GM03348 (cell line): Measurements from ENCODE around the gene CCDC197.

Experiments used
- DNase-seq: peaks from one replicate; pipeline ENCODE4 v3.0.0; 2012; ENCODE audit warnings: low spot score

Gene CCDC197

GRCh38 chr14:93961620-93962019 is 35.5 kb upstream of the CCDC197 start:
- no peak for DNase-seq

- no peak for DNase-seq
Measured at GRCh38 chr14:93962701-93963601, 34.1 kb upstream of the CCDC197 start.

DNA sequence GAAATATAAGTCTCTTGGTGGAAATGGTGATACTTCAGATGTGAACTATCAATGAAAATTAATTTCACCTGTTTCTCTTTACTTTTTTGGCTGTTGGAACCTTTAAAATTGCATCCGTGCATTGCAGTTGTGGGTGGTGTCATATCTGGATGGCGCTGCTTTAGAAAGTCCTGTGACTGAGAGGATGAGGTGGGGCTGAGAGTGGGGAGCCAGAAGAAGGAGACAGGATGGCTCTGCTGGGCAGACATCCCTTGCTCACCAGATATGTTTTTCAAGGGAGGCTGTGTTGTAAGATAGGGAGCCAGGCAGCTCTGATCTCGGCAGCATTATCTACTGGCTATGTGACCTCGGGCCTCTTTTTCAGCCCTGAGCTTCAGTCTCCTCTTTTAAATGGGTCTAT is 33.4 kb upstream of the CCDC197 start:
- no peak for DNase-seq

GRCh38 chr14:93964281-93964680 is 32.8 kb upstream of the CCDC197 start:
- no peak for DNase-seq

- no peak for DNase-seq
Measured at GRCh38 chr14:93964820-93965286, 32.2 kb upstream of the CCDC197 start.

DNA sequence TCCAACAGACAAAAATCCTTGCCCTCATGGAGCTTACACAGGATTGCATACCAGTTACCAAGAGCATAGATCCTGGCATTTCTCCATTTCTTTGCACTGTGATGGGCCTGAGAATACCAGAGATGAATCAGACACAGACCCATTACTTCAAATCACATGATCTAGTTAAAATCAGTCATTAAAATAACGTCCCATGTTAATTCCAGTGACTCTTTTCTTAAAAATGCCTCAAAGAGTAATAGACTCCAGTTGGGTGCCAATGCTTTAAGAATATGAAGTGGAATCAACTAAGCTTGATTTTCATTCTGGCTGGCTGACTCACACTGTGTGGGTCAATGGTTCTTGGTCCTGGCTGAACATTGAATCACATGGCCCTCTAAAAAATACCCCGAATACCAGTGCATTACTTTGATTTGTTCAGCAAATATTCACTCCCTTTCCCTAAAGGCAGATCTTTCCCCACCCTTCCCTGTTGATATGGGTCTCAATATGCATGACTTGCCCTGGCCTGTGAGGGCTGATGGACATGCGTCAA is 31.7 kb upstream of the CCDC197 start:
- peak; percentile 83 for DNase-seq

- DNase-seq = no peak
Measured at GRCh38 chr14:93965946-93966474, 31.1 kb upstream of the CCDC197 start.

GRCh38 chr14:93967637-93968250 is 29.4 kb upstream of the CCDC197 start:
- DNase-seq = no peak

- DNase-seq = no peak
Measured at GRCh38 chr14:93969082-93969828, 27.8 kb upstream of the CCDC197 start.

GRCh38 chr14:93970585-93970964 is 26.5 kb upstream of the CCDC197 start:
- DNase-seq = no peak

DNA sequence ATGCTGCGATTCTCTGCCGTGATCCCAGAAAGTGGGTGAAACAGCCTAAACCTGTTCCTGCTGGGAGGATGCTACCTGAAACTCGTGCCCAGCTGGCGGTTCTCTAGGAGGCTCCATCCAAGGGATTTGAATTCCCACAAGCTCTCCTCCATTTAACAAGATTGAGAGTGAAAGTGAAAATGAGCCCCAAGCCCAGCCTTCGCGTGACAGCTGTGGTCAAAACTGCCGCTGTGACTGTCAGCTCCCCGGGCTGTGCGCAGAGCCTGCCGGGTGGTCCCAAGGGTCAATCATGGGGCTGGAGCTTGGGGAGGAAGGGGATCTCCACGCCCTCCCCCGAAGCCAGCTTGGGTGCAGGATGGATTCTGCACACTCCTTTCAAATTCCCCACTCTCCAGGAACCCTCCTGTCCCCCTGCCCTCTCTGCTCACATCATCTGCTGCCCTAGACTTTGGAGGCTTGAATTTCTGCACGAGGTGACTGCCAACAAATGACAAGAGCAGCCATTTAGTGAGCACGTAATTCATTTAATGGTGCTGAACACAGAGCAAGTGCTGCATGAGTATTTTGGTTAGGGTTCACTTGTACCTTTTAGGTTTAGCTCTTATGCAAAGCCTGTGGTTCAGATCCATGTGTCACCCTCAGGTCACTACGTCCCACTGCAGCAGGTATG is 26.0 kb upstream of the CCDC197 start:
- no peak for DNase-seq

- no peak for DNase-seq
Measured at GRCh38 chr14:93971635-93972027, 25.5 kb upstream of the CCDC197 start.

DNA sequence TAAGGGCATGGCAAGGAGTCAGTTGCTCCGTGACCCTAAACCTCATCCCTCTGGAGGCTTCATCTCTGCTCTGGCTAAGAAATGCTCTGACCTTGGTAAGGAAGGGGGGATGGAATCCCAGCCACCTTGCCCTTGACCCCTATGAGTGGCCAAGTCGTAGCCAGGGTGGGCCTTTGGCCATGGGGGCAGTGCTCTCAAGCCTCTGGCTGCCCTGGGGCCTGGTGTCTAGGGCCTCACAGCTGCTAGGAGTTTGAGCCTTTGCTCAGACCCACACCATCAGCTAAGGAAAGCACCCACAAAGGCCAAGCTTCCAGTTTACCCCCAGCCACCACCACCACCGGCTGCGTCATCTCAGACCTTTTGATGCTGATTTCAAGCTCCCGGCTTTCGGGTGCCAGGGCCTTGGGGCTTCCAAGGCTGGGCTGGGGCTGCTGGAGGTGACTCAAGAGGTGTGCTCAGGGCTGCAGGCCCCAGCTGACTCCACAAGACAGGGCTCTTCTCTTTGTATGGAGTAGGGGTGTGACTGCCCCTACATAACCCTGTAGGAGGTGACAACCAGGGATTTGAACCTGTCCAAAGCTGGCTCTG is 24.4 kb upstream of the CCDC197 start:
- DNase-seq = no peak

DNA sequence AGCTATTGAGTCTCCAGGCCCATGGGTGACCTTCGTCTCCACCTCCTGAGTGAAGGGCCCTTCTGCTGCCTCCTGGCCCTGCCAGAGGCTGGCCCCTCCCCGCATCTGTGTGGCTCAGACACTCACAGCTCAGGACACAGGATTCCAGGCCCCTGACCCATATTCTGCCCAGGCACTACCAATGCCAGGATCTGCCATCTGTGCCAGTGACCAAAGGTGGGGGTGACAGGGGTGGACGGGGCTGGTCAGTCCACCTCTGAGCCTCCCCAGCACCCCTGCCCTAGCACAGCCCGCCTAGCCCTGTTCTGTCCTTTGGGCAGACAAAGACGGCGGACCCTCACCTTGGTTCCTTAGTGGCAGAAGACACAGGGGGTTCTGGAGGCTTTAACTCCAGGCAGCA is 23.5 kb upstream of the CCDC197 start:
- DNase-seq = no peak

DNA sequence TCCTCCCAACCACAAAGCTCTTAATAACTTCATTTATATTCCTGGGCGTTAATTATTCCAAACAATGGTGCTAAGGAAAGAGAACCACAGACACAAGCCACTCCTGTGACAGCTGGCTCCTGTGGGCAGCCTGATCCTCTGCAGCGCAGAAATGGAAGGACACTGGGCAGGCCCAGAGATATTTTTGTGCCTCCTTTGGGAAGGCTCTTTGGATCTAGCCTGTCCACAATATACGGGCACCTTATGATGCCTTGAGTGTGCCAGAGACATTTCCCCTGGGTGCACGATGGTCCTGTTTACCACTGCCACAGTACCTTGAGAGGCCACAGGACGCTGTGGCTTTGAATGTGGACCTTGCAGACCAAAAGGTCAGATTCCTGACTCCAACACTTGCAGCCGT is 22.8 kb upstream of the CCDC197 start:
- no peak for DNase-seq

DNA sequence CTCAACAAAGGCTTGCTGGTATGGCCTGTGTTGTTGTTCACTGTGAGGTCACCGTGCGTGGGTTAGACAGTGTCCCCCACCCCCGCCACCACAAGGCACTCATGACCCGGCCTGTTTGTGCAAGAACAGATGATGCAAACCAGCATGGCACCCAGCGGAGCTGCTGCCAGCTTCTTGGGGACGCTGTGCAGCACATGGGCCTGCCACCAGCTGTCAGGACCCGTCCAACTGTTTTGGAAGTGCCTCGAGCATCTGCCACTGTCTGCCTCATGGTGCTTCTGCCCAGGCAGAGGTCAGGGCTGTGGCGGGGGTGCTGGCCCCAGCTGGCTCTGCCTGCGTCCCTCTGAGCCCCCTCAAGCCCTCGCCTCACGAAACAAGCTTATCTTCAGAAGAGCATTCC is 22.3 kb upstream of the CCDC197 start:
- no peak for DNase-seq

GRCh38 chr14:93975791-93976476 is 21.2 kb upstream of the CCDC197 start:
- DNase-seq = peak; percentile 36

- peak; percentile 41 for DNase-seq
Measured at GRCh38 chr14:93976477-93977057, 20.5 kb upstream of the CCDC197 start, which contains the start of gene ASB2. TSS of gene ASB2 (minus strand) at chr14:93976570. CDS start at chr14:93964539, 12,031 bp downstream.

- no peak for DNase-seq
Measured at GRCh38 chr14:93977171-93977570, 19.9 kb upstream of the CCDC197 start.
